Measurements from ENCODE around the gene ACAA2. TPM values are rescaled to one million over a fixed set of nuclear protein-coding genes. Genes with fewer than 3 reads are reported as not detected.
A peak's percentile ranks its signal among the peaks of the same experiment; 100 is the strongest.

Gene ACAA2
- total RNA-seq, 1 donor from 2014 or later, result 91.9 TPM

- Mint-ChIP-seq H3K27me3 (ENCODE audit: insufficient read depth, low read depth) (no peaks in the 10 kb centered on the region), H3K9me3 (peaks cover 13% of the 10 kb centered on the region), H3K36me3 (peaks cover 5% of the 10 kb centered on the region), H3K27ac (no peak overlapping the region), H3K4me1 (peaks cover 2% of the 10 kb centered on the region), H3K4me3 (peak overlapping the region; percentile 2)
- H3K4me2 ChIP-seq, result no peak overlapping the region
- no peak overlapping the region for H3K4me3 ChIP-seq
- no peaks in the 10 kb centered on the region for H3K4me1 ChIP-seq
- H3K27me3 ChIP-seq, result no peaks in the 10 kb centered on the region
- no peaks in the 10 kb centered on the region for H4K20me1 ChIP-seq (ENCODE audit: low read depth)
- H3F3A ChIP-seq (ENCODE audit: low read depth), result no peaks in the 10 kb centered on the region
- no peak for DNase-seq (ENCODE audit: low spot score)
- TF ChIP-seq CTCF (IDR thresholded peaks at IDR 0.05) (no peak), EZH2 (IDR thresholded peaks at IDR 0.05) (no peak), EZH2phosphoT487 (IDR thresholded peaks at IDR 0.05) (no peak)
- no peak overlapping the region for H2AFZ ChIP-seq (replicated peaks)
- H3K36me3 ChIP-seq, result no peaks in the 10 kb centered on the region
- peaks cover 6% of the 10 kb centered on the region for H3K9me3 ChIP-seq (ENCODE audit: low read depth)
- no peak overlapping the region for H3K27ac ChIP-seq
- no peak overlapping the region for H3K9ac ChIP-seq
- no peaks in the 10 kb centered on the region for H3K79me2 ChIP-seq (ENCODE audit: low read depth)
Observed at GRCh38 chr18:49834258-49834657, 20.9 kb upstream of the ACAA2 start.

- no peak for DNase-seq (ENCODE audit: low spot score)
- no peaks in the 10 kb centered on the region for H3K27me3 Mint-ChIP-seq (ENCODE audit: insufficient read depth, low read depth)
- no peaks in the 10 kb centered on the region for H3K79me2 ChIP-seq (ENCODE audit: low read depth)
- H3K4me3 Mint-ChIP-seq, result no peak overlapping the region
- H3K27ac ChIP-seq, result no peak overlapping the region
- TF ChIP-seq EZH2 (IDR thresholded peaks at IDR 0.05) (no peak), CTCF (IDR thresholded peaks at IDR 0.05) (no peak), EZH2phosphoT487 (IDR thresholded peaks at IDR 0.05) (no peak)
- no peaks in the 10 kb centered on the region for H3F3A ChIP-seq (ENCODE audit: low read depth)
- no peaks in the 10 kb centered on the region for H3K4me1 Mint-ChIP-seq
- H3K27ac Mint-ChIP-seq, result no peak overlapping the region
- H3K9me3 Mint-ChIP-seq, result peaks cover 17% of the 10 kb centered on the region
- no peak overlapping the region for H3K4me3 ChIP-seq
- no peaks in the 10 kb centered on the region for H3K36me3 ChIP-seq
- no peaks in the 10 kb centered on the region for H3K4me1 ChIP-seq
- no peak overlapping the region for H2AFZ ChIP-seq (replicated peaks)
- H4K20me1 ChIP-seq (ENCODE audit: low read depth), result no peaks in the 10 kb centered on the region
- peaks cover 9% of the 10 kb centered on the region for H3K36me3 Mint-ChIP-seq
- peaks cover 6% of the 10 kb centered on the region for H3K9me3 ChIP-seq (ENCODE audit: low read depth)
- H3K4me2 ChIP-seq, result no peak overlapping the region
- H3K27me3 ChIP-seq, result no peaks in the 10 kb centered on the region
- H3K9ac ChIP-seq, result no peak overlapping the region
Observed at GRCh38 chr18:49833814-49834213, 20.5 kb upstream of the ACAA2 start.

GRCh38 chr18:49832221-49832647 is 18.9 kb upstream of the ACAA2 start:
- H3K4me2 ChIP-seq, result no peak overlapping the region
- peaks cover 15% of the 10 kb centered on the region for H3K36me3 Mint-ChIP-seq

More at GRCh38 chr18:49832221-49832647, 18.9 kb upstream of the ACAA2 start:
- Histone ChIP-seq H3K36me3 (no peaks in the 10 kb centered on the region), H3K4me3 (no peak overlapping the region), H3K79me2 (ENCODE audit: low read depth) (no peaks in the 10 kb centered on the region), H4K20me1 (ENCODE audit: low read depth) (no peaks in the 10 kb centered on the region), H3F3A (ENCODE audit: low read depth) (no peaks in the 10 kb centered on the region), H3K9ac (no peak overlapping the region), H3K9me3 (ENCODE audit: low read depth) (peaks cover 6% of the 10 kb centered on the region), H3K27ac (no peak overlapping the region), H3K4me1 (no peaks in the 10 kb centered on the region), H2AFZ (replicated peaks) (no peak overlapping the region), H3K27me3 (no peaks in the 10 kb centered on the region)
- Mint-ChIP-seq H3K27me3 (ENCODE audit: insufficient read depth, low read depth) (no peaks in the 10 kb centered on the region), H3K4me3 (no peak overlapping the region), H3K27ac (no peak overlapping the region), H3K4me1 (no peaks in the 10 kb centered on the region), H3K9me3 (peaks cover 32% of the 10 kb centered on the region)
- TF ChIP-seq CTCF (IDR thresholded peaks at IDR 0.05), result no peak
- no peak for TF ChIP-seq EZH2 (IDR thresholded peaks at IDR 0.05)
- no peak for TF ChIP-seq EZH2phosphoT487 (IDR thresholded peaks at IDR 0.05)
- DNase-seq (ENCODE audit: low spot score), result no peak

Data from neural progenitor cell (in vitro differentiated cells).